Panc1 (cell line): ENCODE data around the gene LOXL3. TPM values are rescaled to one million over a fixed set of nuclear protein-coding genes. Genes with fewer than 3 reads are reported as not detected.

Experiments used
- ATAC-seq: fragments of 200-7000 bp; cut with Tn5 transposase; 2 replicates; pipeline ENCODE4 v1.9.1; 2020; ENCODE audit warnings: mild to moderate bottlenecking, moderate library complexity
- BruUV-seq: library from RNA; stranded (reverse); fragments of 400-500 nt; replicated peaks from 2 replicates; lab custom pipeline; 2021; lab: Mats Ljungman, UMichigan
- CTCF ChIA-PET: fragments of 300-600 bp; sonication (Branson Sonifier 250); formaldehyde crosslinking; loops from one replicate; lab custom pipeline; 2022; ENCODE audit warnings: antibody characterized with exemption; lab: Charles Lee
- POLR2A ChIA-PET: fragments of 300-600 bp; sonication (Branson Sonifier 250); formaldehyde crosslinking; loops from one replicate; lab custom pipeline; 2022; ENCODE audit warnings: antibody characterized with exemption; lab: Charles Lee
- DNase-seq: peaks from one replicate; pipeline ENCODE4 v3.0.0-alpha.2; 2010; ENCODE audit warnings: low read depth, low spot score
- H3K27ac ChIP-seq: 2 replicates; pipeline ENCODE4 v1.5.1; 2011; ENCODE audit warnings: mild to moderate bottlenecking, low read length, inconsistent platforms
- H3K27me3 ChIP-seq: fragments of 200-500 bp; sonication (Bioruptor generic); 2 replicates; pipeline ENCODE4 v1.6.0; 2014; ENCODE audit warnings: low read length, inconsistent platforms; ENCODE audit not compliant: control insufficient read depth, insufficient read depth
- H3K36me3 ChIP-seq: fragments of 200-500 bp; sonication (Bioruptor generic); 2 replicates; pipeline ENCODE4 v1.5.1; 2014; ENCODE audit warnings: inconsistent platforms, mild to moderate bottlenecking, low read length, moderate library complexity; ENCODE audit not compliant: control insufficient read depth, insufficient read depth
- H3K4me1 ChIP-seq: 2 replicates; pipeline ENCODE4 v1.5.1; 2011; ENCODE audit warnings: inconsistent platforms, mild to moderate bottlenecking, low read length, moderate library complexity; ENCODE audit not compliant: control insufficient read depth, insufficient read depth
- H3K4me3 ChIP-seq, 2 experiments: 2 replicates each; pipeline ENCODE4 v1.5.1; 2011 to 2012; ENCODE audit warnings: low read depth in 2 of 2, low read length in 2 of 2, mild to moderate bottlenecking in 2 of 2, inconsistent platforms in 1 of 2, moderate library complexity in 1 of 2
- H3K9me3 ChIP-seq: fragments of 200-500 bp; sonication (Bioruptor generic); 2 replicates; pipeline ENCODE4 v1.5.1; 2014; ENCODE audit warnings: low read depth, mild to moderate bottlenecking, inconsistent platforms, low read length, moderate library complexity; ENCODE audit not compliant: control insufficient read depth, insufficient read depth
- CTCF ChIP-seq: fragments of 450-650 bp; IDR thresholded peaks from 2 replicates; pipeline ENCODE4 v1.5.1; 2017; ENCODE audit warnings: mild to moderate bottlenecking
- POLR2AphosphoS5 ChIP-seq: IDR thresholded peaks from 2 replicates; pipeline ENCODE4 v1.6.1; 2012; ENCODE audit warnings: mild to moderate bottlenecking, low read depth, low read length, moderate library complexity
- REST ChIP-seq, 2 experiments: IDR thresholded peaks; 2 replicates each; pipeline ENCODE4 v1.6.1; 2011 to 2012; ENCODE audit warnings: low read depth in 2 of 2, control low read depth in 1 of 2, low read length in 1 of 2, mild to moderate bottlenecking in 1 of 2, moderate library complexity in 1 of 2; ENCODE audit not compliant: insufficient read depth in 1 of 2
- SIN3A ChIP-seq: IDR thresholded peaks from 2 replicates; pipeline ENCODE4 v1.6.1; 2012; ENCODE audit warnings: low read depth, mild to moderate bottlenecking, low read length, moderate library complexity, borderline replicate concordance; ENCODE audit not compliant: insufficient read depth
- TCF7L2 ChIP-seq: IDR thresholded peaks from 2 replicates; pipeline ENCODE4 v1.6.1; 2011; ENCODE audit warnings: mild to moderate bottlenecking, low read depth, low read length, inconsistent platforms
- in situ Hi-C: cut with HindIII; loops from 2 replicates; pipeline ENCODE4 v1.10.0; 2016; ENCODE audit warnings: low sequenced_read_pairs, low pct_unique_long_range_greater_than_20kb
- intact Hi-C: fragments of 100-400 bp; cut with micrococcal nuclease; formaldehyde crosslinking; loops from one replicate; pipeline ENCODE4 v1.10.0; 2022; ENCODE audit not compliant: unreplicated experiment
- total RNA-seq: library from RNA; stranded (reverse); gene quantifications from one replicate; pipeline ENCODE4 v1.2.1, GENCODE V29; 2021; ENCODE audit not compliant: unreplicated experiment

The LOXL3 gene
- total RNA-seq, 1 experiment from 2014 or later = 1.0 TPM

GRCh38 chr2:74593826-74594772 lies 40.4 kb upstream of the LOXL3 start:
- H3K27ac ChIP-seq = no peak overlapping the region
- CTCF ChIA-PET = no interaction called here
- ATAC-seq = no peak

More at GRCh38 chr2:74593826-74594772, 40.4 kb upstream of the LOXL3 start:
- Histone ChIP-seq H3K9me3 (no peaks in the 10 kb centered on the region), H3K4me3 (no peak overlapping the region), H3K36me3 (no peaks in the 10 kb centered on the region), H3K27me3 (peaks cover 16% of the 10 kb centered on the region), H3K4me1 (no peaks in the 10 kb centered on the region)
- intact Hi-C loops = no loop called here
- POLR2A ChIA-PET = no interaction called here
- in situ Hi-C loops = no loop called here
- no peak for TF ChIP-seq TCF7L2
- TF ChIP-seq SIN3A = no peak
- no peak for TF ChIP-seq POLR2AphosphoS5
- no peak for TF ChIP-seq REST (IDR thresholded peaks at IDR 0.05; ENCODE audit: insufficient read depth in 1 of 2, low read depth in 2 of 2, low read length in 1 of 2)
- TF ChIP-seq CTCF = no peak
- no TSS peak for BruUV-seq
- no peak for DNase-seq
